NCI-H1417 (cell line): ENCODE measurements around the gene GPD1.

ENCODE experiments used
- DNase-seq, 3 experiments: peaks; one replicate each; lab custom pipeline; 2025; lab: John Stamatoyannopoulos, UW

GPD1 gene

GRCh38 chr12:50103767-50104321, at the start of gene GPD1:
GPD1 (plus strand) TSS chr12:50104008; CDS start chr12:50104051, 43 bp downstream.
- DNase-seq = peak; percentile 87 to 91 (median 91)

DNA sequence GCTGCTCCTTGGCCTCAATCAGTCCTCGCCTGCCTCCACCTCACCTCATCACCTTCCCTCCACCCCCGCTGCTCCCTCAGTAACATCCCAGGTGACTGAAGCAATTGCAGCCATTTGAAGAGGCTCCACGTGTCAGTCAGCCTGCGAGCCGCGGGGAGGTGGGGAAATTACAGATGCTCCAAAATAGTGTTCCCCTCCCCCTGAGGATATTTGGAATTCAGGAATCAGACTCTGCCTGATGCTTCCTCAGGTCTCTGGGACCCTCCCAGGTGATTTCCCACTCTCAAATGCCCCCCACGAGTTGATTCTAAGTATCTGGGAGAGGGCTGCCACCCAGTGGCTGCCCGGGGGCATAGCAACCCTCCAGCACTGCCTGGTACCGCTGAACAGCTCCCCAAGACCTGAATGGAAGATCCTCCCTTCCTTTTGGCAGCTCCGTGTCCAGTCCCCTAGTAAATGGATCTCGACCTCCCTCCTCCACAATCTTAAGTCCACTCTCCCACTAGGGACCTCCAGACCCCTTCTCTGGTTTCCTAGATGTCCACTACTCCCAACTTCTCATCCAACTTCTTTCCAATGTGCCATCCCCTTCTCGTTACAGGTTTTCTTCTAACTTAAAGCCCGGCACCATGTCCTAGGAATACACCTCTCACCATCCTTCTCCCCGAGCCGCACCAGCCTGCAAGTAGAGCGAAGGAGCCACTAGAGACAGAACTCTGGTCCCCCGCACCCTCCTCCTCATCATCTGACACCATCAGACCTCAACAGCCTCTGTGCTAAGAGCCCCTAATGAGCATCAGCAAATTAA, 47.8 kb upstream of the GPD1 start:
- peak; percentile 50 to 75 (median 71) for DNase-seq

DNA sequence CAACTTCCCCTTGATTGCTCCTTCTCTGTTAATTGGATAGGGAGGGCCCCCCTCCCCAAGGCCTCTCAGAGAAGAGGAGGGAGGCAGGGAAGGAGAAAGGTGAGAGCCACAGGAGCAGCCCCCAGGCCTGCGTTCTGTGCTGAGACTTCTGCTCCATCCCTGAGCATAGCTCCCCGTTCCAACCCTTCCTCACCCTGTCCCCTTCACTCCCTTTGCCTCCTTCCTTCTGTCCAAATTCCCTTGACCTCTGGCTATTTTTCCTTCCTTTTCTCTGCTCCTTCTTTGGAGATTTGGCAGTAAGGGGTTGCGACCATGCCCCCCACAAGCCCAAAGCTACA, 47.2 kb upstream of the GPD1 start:
- peak in 1 of 3 experiments; percentile 36 for DNase-seq

GRCh38 chr12:50057000-50057841, 46.6 kb upstream of the GPD1 start, which contains the start of gene ASIC1:
ASIC1 (plus strand) TSS chr12:50057596; CDS start chr12:50058767, 1,171 bp downstream.
- peak; percentile 78 to 85 (median 78) for DNase-seq

- peak in 1 of 3 experiments; percentile 58 for DNase-seq
Observed at GRCh38 chr12:50057896-50058670, 45.7 kb upstream of the GPD1 start.

DNA sequence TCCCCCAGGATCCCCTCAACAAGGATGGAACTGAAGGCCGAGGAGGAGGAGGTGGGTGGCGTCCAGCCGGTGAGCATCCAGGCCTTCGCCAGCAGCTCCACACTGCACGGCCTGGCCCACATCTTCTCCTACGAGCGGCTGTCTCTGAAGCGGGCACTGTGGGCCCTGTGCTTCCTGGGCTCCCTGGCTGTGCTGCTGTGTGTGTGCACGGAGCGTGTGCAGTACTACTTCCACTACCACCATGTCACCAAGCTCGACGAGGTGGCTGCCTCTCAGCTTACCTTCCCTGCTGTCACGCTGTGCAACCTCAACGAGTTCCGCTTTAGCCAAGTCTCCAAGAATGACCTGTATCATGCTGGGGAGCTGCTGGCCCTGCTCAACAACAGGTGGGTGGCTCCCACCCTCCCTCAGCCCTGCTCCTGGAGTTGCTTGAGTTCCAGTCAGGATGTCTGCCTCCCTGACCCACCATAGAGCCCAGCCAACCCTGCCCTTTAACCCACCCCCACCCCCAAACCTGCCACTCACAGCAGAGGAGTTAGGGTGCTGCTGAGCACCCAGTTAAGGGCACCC, 45.0 kb upstream of the GPD1 start:
- peak in 2 of 3 experiments; percentile 15 to 74 for DNase-seq

DNA sequence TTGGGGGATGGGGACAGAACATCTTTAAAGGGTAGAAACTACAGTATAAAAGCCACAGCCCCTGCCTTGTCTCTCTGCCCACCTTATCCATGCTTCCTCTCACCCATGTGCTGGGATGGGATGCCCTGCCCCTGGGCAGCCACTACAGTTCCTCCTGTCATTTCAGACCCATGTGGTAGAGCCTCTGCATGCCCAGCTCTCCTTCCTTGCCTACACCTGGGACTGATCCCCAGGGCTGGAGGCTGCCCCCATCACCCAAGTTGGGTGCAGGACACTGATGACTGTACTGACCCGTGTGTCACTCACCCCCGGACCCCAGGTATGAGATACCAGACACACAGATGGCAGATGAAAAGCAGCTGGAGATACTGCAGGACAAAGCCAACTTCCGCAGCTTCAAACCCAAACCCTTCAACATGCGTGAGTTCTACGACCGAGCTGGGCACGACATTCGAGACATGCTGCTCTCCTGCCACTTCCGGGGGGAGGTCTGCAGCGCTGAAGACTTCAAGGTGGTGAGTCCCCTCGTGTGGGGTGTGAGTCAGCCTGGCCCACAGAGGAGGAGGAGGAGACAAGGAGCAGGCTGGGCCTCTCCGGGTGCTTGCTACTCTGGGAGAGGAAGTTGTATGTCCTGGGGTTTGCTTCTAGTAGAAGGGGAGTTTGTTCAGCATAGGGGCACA, 44.2 kb upstream of the GPD1 start:
- no peak for DNase-seq

- DNase-seq = no peak
Observed at GRCh38 chr12:50060120-50060468, 43.7 kb upstream of the GPD1 start.

DNA sequence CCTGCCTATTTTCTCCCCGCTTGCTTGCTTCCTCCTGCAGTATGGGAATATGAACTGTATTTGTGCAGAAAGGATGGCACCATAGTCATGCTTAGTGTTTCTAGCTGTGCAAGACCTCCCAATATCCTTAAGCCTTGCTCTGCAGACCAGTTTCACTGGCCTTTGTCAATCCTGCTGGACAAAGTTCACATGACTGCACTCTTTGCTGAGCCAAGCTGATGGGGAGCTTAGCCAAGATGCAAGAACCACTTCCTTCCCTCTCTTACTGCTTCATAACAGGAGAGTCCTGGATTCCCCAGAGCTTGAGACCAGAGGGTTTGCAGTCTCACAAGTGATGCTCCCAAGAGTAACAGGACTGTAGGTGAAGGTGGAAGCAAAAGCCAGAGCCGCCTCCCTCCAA, 42.6 kb upstream of the GPD1 start:
- DNase-seq = no peak

DNA sequence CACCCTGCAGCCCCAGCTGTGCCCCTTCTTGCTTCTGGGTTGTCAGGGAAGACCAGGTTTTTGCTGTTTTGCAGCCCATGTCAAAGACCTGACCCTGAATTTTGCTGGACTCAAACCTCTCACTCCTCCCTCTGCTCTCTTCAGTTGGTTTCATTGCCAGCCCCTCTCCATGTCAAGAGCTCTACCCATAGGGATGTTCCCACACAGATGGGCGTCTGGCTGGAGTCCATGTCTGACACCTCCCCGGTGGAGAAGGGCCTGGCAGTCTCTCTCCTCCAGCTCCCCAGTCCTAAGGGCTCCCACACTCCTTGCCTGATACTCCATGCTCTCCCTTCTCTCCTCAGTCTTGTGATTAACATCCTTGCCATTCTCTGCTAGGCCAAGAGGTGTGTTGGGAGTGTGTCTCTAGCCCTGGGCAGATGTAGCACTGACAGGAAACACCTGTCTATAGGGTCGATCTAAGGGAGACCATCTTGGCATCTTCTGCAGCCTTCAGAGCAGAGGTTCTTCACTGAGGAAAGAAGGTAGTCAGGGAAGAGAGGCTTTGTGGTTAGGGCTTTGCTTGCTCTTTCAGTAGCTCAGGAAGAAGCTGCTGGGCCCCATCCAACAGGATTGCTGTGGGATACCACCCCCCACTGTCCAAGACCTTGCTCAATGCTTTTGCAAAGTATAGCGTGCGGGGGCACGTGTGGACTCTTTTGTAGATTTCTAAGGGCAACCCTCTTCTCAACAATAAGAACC, 41.7 kb upstream of the GPD1 start:
- no peak for DNase-seq

DNA sequence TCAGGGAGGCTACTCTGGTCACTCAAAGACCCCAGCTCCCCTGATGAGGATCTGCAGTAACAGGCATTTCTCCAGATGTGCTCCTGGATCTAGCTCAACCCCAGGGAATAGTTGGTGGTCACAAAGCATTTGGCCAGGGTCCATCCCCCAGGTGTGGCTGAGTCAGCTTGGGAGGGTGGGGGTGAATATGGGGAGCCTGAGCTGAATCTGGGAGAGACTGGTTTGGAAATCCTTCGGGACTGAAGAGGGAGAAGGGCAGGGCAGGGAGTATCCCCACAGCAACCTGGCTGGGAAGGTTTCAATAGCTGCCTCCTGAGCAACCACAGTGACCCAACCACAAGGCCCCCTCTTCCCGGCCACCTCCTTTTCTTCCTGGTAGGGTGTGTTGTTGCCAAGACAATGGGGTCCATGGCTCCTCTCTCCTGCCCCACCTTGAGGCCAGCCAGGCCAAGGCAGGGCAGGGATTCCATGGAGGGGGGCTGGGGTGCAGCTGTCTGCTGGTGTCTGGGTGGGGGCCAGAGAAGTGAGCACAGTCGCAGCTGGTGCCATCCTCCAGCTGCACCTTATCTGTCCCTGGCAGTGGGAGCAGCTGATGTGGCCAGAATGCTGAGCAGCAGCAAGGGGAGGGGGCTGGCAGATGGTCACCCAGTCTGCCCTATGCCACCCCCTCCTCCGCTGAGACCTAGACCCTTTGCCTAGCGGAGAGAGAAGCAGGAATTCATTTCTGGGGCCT, 40.9 kb upstream of the GPD1 start:
- DNase-seq = peak in 1 of 3 experiments; percentile 24

DNA sequence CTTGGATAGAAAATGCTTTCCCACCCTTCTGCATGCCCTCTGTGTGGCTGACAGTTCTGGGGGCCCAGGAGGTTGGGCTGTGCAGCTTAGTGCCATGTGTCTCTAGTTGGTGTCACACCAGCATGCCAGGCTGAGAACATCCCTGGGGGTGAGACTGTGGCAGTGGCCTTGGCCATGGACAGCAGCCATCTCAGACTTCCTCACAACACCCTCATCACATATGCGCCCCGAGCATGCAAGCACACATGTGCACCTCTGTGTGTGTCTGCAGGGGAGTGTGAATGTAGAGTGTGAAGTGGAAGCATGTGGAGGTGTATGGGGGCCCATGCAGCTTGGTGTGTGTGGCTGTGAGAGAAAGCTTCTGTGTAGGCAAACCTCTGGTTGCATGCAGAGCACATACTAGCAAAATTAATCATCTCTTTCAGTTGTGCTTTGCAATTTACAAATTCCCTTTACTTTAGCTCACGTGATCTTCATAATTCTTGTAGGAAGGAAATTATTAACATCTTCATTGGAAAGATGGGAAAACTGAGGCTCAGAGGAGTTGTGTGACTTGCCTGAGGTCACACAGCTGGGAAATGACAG, 38.0 kb upstream of the GPD1 start:
- DNase-seq = no peak

- no peak for DNase-seq
Observed at GRCh38 chr12:50066402-50066801, 37.4 kb upstream of the GPD1 start.

GRCh38 chr12:50069069-50069468, 34.7 kb upstream of the GPD1 start:
- DNase-seq = no peak

DNA sequence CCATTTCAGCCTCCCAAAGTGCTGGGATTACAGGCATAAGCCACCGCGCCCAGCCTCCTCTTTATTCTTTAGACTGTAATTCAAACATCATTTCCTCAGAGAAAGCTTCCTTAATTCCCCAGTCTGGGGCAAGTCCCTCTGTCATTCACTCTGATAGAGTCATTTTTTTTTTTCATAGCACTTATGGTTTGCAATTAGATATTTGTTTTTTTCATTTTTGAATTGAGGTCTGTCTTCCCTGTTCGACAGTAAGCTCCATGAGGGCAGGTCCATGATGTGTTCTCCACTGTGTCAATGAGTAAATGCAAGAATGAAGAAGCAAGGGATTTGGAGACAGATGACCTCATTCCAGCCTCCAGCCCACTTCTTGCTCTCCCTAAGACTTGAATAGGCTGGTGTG, 34.3 kb upstream of the GPD1 start:
- DNase-seq = no peak

DNA sequence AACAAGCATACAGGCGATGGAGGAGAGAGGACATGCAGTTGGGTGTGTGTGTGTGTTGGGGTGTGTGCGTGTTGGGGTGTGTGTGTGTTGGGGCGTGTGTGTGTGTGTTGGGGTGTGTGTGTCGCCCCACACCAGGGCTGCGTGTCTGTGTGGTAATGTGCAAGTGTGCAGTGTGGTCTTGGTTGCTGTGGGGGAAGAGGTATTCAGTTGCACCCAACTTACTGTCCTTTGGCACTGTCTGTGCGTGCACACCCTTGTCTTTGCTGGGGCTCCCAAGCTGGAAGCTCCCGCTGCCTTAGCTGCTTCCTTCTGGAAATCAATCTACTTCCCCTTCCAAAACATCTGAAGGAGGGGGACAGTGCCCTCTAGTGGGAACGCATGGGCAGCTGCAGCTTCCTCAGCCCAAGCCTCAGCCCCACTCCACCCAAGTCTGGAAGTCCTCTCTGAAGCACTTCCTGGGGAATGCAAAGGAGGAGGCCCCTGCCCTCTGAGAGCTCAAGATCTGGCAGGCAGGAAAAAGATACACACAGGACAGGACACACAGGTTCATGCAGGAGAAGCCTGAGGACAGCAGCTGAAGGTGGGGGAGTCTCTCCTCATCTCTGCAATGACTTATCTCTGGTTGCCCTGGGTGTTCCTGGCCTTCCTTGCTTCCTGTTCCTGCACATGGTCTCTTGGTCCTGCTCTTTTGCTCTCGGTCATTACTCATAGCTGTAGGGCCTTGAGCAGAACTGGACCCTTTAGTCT, 33.3 kb upstream of the GPD1 start:
- DNase-seq = peak; percentile 69 to 88 (median 84)

- DNase-seq = no peak
Observed at GRCh38 chr12:50072198-50072907, 31.5 kb upstream of the GPD1 start.

- DNase-seq = no peak
Observed at GRCh38 chr12:50073206-50073605, 30.6 kb upstream of the GPD1 start.
